Ramos (cell line): ENCODE results near the gene PACSIN3.

Experiments
- in situ Hi-C: fragments of 300-500 bp; cut with MboI; formaldehyde crosslinking; loops from one replicate; pipeline ENCODE4 v1.14.3; 2022; ENCODE audit warnings: low sequenced_read_pairs; ENCODE audit not compliant: unreplicated experiment

PACSIN3 gene

DNA sequence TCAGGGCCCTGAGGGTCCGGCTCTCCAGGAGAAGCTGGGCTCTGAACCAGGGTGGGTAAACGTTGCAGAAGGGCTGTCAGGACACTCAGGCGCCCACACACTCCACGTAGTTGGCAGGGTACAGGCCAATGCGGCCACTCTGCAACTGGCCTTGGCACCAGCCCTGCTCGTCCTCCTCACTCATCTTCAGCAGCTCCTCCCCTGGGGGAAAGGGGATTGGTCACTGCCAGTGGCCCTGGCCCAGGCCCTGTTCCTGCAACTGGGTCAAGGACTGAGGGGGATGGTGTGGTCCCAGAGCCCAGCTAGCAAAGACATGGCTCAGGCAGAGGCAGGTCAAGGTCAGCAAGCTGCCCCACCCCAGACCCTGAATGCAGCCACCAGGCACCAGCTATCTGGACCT lies 8.4 kb downstream of the PACSIN3 start:
- in situ Hi-C loops: loop anchor here (5.0 kb wide), 1 partner anchor 69 kb away; the partner anchor contains the start of gene ACP2

DNA sequence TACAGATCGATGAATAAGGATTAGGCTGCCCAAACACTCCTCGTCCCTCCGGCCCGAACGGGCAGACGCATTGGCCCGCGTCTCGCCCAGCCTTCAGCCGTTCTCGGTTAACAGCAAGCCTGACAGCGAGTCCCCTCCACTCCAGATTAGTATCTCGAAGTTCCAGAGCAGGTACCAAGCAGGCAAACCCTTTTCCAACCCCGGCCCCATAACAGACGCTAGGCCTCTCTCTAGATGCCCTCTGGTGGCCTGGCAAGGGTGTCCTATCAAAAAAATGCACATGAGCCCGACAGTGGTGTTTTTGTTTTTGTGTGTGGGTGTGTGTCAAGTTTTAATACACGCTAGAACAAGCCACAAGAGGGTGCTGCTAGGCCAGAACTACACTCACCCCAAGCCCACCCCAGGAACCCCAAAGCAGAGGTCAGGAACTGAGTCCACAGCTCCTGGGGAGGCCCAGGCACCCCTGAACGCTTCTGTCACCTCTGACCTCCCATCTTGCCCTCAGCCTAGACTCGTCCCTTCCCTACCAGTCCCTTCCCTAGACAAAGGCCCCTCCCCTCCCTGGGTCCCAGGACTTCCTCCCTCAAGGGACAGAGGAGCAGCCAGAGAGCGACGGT lies 8.9 kb downstream of the PACSIN3 start:
- in situ Hi-C loops: loop anchor here (5.0 kb wide), 1 partner anchor 70 kb away; the partner anchor contains the start of gene ACP2

DNA sequence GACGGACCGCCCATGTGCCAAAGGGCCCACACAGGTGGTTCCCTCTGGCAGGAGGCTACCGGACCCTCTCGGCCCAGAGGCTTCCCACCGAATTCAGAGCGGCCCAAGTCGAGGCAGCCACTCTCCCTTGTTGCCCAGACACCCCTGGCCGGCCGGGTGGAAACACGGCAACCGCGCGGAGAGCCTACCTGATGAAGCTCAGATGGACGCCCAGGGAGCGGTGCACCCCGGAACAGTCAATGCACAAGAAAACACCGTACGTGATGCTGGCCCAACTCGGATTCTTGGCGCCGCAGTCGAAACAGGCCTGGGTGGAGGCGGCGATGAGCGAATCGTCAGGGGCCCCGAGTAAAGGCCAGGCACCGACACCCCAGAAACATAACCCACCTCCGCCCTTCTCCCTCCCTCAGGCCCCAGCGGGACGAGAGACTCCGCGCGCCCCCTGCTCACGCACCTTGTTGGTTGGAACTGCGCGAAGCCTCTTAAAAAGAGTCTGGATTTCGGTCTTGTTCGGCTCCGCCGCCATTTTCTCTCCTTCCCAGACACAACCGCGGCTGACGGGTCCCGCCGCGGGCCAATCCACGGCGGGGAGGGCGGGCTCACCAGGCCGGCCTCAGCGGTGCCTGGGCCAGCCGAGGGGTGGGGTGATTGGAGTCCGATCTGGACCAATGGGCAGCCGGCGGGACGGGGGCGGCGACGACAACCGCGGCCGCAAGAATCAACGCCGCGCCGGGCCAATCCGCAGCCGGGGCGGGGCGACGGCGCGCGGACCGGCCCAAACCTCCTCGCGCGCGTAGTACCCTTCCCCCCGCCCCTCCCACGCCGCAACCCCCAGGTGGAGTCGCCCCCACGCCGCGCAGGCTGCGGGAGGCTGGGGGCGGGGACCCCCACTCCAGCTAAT lies 9.7 kb downstream of the PACSIN3 start, which contains the start of gene ARFGAP2:
TSS of gene ARFGAP2 (minus strand) at position 552 of the 901 bp plus-strand sequence. CDS start at position 526, 26 bp downstream.
- in situ Hi-C loops: loop anchor here (5.0 kb wide), 1 partner anchor 71 kb away; the partner anchor contains the start of gene ACP2

DNA sequence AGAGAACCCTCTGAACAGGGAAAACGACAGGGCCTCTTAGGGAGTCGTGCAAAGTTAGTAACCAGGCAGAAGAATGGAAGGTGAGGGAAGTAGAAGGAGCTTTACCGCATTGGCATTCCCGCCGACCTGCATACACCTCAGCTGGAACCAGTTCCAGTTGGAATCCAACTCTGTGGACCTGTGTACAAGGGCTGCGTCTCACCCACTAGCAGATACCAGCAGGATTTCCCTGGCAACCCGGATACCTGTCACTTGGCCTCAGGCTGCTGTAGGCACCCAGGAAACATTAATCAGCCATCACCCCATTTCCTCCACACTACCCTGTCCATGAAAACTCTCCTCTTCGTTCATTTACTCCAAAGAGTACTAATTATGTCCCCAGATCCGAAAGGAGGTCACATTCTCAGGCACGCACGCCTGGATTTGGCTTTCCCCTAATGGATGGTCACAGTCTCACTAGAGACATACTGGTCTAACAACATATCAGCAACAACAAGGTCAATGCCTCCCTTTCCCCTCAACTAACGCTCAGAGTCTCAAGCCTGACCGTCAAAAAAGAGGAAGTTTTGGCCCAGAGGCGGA lies 10.4 kb downstream of the PACSIN3 start:
- in situ Hi-C loops: loop anchor here (5.0 kb wide), 1 partner anchor 71 kb away; the partner anchor contains the start of gene ACP2

DNA sequence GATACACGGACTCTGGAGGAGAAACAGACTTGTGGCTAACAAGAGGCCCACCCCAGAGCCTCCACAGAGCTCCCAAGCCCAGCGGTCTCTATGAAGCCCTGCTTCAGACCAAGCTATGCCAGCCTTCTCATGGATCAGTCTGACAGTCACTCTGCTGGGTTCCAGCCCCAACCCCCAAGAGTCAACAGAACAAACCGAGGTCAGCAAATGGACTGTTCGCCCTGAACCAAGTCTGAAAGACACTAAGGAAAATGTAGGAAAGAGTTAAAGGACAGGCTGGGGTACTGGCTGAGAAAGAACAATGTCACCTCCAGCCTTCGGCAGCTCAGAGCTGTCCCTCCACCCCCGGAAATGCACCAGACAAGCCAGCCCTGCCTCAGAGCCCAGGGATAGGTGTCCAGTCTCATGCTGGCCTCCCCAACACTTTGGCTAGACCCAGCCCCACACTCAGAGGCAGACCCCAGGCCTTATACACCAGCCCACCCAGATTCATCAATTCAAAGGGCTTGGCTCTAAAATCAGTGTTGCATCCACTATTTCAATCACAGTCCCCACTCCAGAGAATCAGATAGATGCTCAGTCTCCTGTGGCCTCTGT lies 13.4 kb downstream of the PACSIN3 start:
- in situ Hi-C loops: no loop called here

DNA sequence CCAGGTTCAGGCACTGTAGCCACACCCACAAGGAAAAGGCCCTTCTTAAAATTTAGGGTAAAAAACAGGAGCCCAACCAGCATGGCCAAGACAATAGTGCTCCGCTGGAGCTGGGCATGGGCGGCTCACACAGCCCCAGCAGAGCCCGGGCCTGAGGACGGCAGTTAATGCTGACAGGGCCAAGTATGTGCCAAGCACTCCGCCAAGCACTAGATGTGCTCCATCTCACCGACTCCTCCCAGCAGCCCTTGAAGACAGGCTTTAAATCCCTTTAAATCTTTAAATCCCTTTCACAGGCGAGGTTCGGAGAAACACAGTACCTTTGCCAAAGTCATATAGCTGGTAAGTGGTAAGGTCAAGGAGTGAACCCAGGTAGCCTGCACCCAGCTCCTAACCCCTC lies 14.4 kb downstream of the PACSIN3 start:
- in situ Hi-C loops: no loop called here

DNA sequence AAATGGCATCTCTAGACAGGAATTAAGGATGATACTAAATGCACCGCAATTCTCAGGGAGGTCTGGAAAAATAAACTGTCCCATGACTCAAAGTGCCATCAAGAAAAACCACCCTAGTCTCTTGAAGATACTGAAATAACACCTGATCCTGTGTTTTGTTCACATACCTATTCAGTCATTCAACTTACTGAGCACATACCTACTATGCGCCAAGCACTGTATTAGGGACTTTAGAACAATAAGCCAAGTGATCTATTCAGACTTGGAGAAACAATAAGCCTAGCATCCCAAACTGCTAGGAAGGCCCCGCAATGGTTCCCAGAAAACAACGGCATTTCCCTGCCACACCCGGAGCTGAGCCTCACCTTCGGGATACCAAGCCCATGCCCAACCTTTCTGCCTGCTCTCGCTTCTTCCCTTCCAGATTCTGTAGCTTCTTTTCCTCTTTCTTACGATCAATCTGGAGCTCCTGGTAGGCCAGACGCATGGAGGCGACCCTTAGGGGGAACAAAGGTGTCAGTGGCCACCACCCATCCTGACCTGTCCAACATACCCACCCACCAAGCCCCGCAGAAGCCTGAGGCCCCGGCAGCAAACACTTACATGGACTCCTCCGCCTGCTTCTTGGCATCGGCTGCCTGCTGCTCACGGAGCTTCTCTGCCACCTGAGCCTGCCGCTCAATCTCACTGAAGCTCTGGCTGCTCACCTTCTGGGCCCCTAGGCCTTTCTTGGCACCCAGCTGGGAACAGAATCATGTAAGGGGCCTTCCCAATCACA lies 15.0 kb downstream of the PACSIN3 start:
- in situ Hi-C loops: no loop called here

DNA sequence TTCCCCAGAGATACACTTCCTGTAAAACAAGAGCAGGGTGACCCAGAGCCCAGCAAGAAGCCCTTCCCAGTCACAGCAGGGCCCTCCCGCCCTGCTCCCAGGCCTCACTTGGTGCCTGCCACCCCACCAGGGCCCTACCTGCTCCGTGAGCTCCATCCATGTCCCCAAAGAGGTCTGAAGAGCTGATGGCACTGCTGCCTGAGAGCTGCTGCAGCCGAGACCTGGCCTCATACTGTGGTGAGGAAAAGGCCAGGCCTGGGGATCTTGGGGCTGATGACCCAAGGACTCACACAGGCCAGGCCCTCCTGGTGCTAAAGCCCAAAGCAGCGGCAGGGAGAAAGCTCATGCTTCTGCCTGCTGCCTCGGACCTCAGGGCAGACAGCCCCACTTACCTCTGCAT lies 19.9 kb downstream of the PACSIN3 start:
- in situ Hi-C loops: no loop called here

DNA sequence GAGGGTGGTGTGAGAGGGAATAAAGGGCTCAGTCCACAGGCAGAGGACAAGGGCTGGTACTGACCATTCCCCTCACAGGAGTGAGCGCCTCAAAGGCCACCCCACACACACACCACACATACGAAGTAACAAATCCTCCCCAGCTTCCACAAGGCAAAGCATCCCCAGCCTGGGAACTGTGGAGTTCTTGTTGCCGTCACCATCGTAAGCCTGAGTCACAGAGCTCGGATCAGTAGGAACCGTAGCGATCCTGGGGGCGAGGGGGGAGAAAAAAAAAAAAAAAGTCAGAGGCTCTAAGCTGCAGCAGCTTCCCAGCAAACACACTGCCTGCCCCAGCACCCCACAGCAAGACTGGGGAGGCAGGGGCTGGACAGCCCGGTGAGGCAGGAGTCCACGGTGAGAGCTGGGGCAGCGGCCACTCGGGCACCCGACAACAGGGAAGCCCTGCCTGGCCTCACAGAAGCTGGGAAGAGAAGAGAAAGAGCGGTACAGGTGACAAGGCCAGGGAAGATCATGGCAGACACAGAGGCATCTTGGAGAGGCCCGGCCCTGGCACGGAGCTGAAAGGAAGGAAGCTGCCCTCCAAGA lies 20.9 kb downstream of the PACSIN3 start:
- in situ Hi-C loops: no loop called here

DNA sequence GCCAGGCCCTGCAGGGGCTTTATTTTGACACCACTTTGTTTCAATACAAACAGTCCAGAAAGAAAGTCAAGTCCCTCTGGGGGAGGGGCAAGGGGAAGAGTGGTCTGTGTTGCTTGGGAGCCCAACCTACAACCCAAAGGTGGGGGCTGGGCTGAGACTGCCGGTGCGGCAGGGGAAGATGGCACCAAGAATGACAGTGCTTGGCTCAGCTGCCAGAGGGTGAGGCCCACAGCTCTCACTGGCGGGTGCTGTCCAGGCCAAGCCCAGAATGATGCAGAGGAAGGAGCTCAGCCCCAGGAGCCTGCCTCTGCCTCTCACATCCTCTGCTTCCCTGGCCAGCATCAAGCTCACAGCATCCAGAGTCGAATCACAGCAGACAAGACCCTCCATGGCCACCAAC lies 21.9 kb downstream of the PACSIN3 start:
- in situ Hi-C loops: loop anchor here (5.0 kb wide), 1 partner anchor 277 kb away; no protein-coding TSS in a partner anchor

DNA sequence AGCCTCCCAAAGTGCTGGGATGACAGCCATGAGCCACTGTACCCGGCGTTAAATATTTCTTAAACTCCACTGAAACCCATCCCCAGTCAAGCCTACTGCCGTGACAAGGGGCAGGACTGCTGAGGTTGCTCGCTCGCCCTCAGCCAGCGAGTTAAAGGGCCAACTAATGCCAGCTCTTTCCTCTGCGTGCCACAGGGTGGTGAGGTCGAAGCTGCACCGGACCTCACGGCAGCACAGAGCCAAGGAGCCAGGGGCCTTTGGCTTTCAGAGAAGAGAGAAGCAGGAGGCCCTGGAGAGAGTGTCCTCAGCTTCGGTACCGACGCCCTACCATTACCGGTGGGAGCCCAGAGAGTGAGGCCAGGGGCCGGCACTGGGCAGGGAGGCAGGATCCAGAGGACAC lies 22.3 kb downstream of the PACSIN3 start:
- in situ Hi-C loops: loop anchor here (5.0 kb wide), 1 partner anchor 277 kb away; no protein-coding TSS in a partner anchor

DNA sequence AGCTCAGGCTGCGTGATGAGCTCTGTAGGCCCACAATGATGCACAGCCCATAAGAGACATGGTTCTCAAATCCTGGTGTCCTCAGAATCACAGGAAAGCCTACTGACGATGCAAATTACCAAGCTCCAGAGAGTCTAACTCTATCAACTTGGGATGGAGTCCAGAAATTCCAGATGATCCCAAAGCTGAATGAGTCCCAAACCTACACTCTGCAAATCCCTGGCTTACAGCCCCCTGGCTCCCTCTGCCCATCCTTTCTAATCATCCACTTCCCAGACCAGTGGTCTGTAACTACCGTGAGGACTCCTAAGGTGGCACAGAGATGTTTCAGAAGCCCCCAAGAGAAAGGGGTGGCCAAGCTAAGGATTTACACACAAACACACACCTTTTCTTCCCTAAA lies 23.0 kb downstream of the PACSIN3 start:
- in situ Hi-C loops: loop anchor here (5.0 kb wide), 1 partner anchor 276 kb away; no protein-coding TSS in a partner anchor

DNA sequence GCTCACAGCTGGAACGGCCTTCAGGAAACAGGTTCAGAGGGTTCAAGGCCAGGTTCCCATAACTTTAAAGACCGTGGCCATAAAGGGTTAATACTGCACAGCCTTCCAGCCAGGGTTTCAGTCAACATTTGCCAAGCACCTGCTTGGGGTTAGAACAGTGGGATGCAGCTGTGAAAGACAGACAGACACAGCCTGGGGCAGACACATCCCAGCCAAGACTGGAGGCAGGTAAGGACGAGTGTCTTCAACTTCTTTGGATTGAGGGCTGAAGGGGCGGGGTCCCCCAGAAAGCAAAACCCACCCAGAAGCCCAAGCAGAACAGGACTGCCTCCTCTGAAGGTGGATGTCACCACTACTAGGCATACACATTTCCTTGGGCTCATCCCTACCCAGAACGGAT lies 23.8 kb downstream of the PACSIN3 start:
- in situ Hi-C loops: loop anchor here (5.0 kb wide), 1 partner anchor 275 kb away; no protein-coding TSS in a partner anchor

DNA sequence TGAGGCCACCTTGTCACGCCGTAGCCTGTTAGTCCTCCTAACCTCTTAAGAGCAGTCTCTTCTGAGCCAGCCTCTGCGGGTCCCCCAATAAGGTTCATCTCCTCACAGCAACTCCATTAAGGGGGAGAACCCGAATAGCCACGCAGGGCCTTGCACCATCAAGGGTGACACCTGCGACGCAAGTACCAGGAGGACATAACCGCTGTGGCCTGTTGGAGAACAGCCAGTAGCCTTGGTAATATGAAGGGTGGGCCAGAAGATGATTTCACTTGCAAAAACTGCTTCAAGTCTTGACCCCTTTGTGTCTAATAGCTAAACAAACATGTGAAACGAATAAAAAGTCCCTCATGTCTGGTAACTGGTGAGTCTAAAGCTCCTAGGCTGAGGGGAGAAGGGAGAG lies 24.3 kb downstream of the PACSIN3 start:
- in situ Hi-C loops: loop anchor here (5.0 kb wide), 1 partner anchor 275 kb away; no protein-coding TSS in a partner anchor

DNA sequence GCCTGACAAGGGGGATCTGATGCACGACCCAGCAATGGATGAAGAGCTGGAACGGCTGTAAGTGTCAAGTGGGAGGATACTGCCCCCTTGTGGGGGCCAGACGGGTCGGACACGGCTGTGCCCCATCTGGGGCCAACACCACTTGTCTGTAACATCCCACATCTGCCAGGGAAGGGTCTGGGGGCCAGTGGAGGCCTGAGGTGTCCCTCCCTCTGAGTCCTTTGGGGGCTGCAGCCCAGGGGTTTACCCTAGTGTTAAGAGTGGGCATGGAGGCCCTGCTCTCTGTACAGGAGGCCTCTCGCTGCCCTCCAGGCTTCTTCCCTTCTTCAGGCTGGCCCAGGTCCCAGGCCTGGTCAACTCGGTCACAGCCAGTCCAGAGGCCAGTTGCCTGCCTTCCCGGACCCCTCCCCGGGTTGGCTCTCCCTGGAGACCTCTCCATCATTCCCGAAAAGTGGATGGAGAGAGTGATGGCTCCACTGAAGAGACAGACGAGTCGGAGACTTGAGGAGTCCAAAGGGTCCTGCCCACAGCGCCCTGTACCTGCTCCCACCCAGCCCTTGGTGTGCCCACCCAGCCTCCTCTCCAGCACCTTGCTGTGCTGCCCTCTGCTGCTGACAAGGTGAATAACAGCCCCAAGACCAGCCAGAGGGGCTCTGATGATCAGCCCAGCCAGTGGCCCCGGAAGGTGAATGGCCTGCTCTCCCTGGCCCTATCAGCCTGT lies 24.9 kb downstream of the PACSIN3 start:
- in situ Hi-C loops: loop anchor here (5.0 kb wide), 1 partner anchor 274 kb away; no protein-coding TSS in a partner anchor

DNA sequence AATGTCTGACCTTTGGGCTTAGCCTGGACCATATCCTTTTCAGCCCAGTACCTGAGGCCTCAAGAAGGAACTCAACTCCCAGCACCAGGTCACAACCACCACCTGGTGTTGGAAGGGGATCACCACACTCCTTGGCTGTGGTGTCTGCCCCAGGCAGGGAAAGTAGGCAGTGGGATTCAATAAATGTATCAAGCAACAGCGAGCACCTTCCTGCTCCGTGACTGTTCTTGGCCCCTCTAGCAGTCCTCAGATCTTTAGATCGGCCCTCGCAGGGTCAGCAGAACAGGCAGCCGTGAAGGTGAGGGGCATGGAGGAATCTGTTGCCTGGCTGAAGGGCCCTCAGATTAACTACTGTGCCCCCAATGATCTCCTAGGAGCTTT lies 25.5 kb downstream of the PACSIN3 start:
- in situ Hi-C loops: loop anchor here (5.0 kb wide), 1 partner anchor 273 kb away; no protein-coding TSS in a partner anchor

DNA sequence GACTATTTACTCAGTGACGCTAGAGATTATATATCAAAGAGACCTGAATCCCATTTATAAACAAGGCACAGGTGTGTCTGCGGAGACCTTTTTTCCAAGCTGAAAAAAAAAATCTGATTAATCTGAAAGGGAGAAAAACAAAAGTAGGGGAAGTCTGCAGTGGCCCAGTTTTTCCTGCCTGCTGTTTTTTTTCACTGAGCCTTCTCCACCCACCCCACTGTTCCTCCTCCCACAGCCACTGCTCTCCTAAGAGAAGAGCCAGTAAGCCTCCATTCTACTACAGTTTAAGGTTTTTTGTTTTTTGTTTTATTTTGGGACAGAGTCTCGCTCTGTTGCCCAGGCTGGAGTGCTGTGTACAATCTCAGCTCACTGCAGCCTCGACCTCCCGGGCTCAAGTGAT lies 28.0 kb downstream of the PACSIN3 start:
- in situ Hi-C loops: loop anchor here (10.0 kb wide), 1 partner anchor 243 kb away; the partner anchor contains the start of gene LRP4

DNA sequence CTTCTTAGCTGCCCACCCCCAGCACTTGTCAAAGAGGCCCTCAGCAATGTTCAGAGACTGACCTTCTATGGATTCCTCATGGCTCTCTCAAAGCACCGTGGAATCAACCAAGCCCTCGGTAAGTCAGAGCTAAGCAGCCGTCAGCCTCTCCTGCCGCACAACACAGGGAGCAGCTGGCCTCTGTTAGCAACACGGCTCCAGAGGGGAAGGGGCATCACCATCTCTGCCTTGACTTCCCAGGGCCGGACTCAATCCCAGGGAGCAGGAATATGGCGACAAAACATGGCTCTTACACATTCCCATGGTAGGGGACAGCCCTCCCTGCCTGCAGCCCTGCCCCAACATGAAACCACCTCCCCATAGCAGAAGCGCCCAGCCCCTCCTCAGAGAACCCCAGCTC lies 28.4 kb downstream of the PACSIN3 start:
- in situ Hi-C loops: loop anchor here (10.0 kb wide), 1 partner anchor 243 kb away; the partner anchor contains the start of gene LRP4
